Fibroblast of lung (primary cell): ENCODE data around the gene GALNT18. TPM values are rescaled to one million over a fixed set of nuclear protein-coding genes. Genes with fewer than 3 reads are reported as not detected.

Experiments
- DNase-seq, 2 donors: peaks; one replicate each; pipeline versions ENCODE4 v3.0.0 to v3.0.0-alpha.2; 2010; ENCODE audit warnings: low read depth in 2 of 2
- H2AFZ ChIP-seq: 2 replicates; pipeline ENCODE4 v1.5.1; 2012; ENCODE audit warnings: low read length, control low read depth, inconsistent platforms
- H3K27ac ChIP-seq: 2 replicates; pipeline ENCODE4 v1.5.1; 2011; ENCODE audit warnings: low read length, control low read depth; ENCODE audit not compliant: insufficient read depth
- H3K27me3 ChIP-seq: 2 replicates; pipeline ENCODE4 v1.5.1; 2011; ENCODE audit warnings: mild to moderate bottlenecking, low read length; ENCODE audit not compliant: control insufficient read depth, insufficient read depth
- H3K36me3 ChIP-seq: 2 replicates; pipeline ENCODE4 v1.5.1; 2011; ENCODE audit warnings: low read length; ENCODE audit not compliant: control insufficient read depth, insufficient read depth
- H3K4me1 ChIP-seq: 2 replicates; pipeline ENCODE4 v1.5.1; 2011; ENCODE audit warnings: low read length; ENCODE audit not compliant: control insufficient read depth, insufficient read depth; ENCODE audit errors: extremely low read depth
- H3K4me2 ChIP-seq: 2 replicates; pipeline ENCODE4 v1.5.1; 2011; ENCODE audit warnings: low read length, control low read depth; ENCODE audit not compliant: insufficient read depth; ENCODE audit errors: extremely low read depth
- H3K4me3 ChIP-seq, 4 experiments: fragments of 200-600 bp in 1 of 4; sonication (generic) in 1 of 4; replicated peaks in 1 of 4; 2 replicates each; pipeline ENCODE4 v1.5.1; 2011 to 2016; ENCODE audit warnings: low read length in 4 of 4, low read depth in 3 of 4, mild to moderate bottlenecking in 3 of 4, control low read depth in 2 of 4, inconsistent platforms in 1 of 4, mixed read lengths in 1 of 4; ENCODE audit not compliant: insufficient read depth in 1 of 4; ENCODE audit errors: control extremely low read depth in 1 of 4
- H3K79me2 ChIP-seq: 2 replicates; pipeline ENCODE4 v1.5.1; 2012; ENCODE audit warnings: mild to moderate bottlenecking, low read length, inconsistent platforms; ENCODE audit not compliant: control insufficient read depth, insufficient read depth
- H3K9ac ChIP-seq: 2 replicates; pipeline ENCODE4 v1.5.1; 2011; ENCODE audit warnings: mild to moderate bottlenecking, low read length, control low read depth; ENCODE audit not compliant: insufficient read depth
- H3K9me3 ChIP-seq: 2 replicates; pipeline ENCODE4 v1.5.1; 2012; ENCODE audit warnings: low read depth, low read length; ENCODE audit not compliant: control insufficient read depth, insufficient read depth
- H4K20me1 ChIP-seq: 2 replicates; pipeline ENCODE4 v1.5.1; 2011; ENCODE audit warnings: low read length; ENCODE audit not compliant: control insufficient read depth, insufficient read depth; ENCODE audit errors: extremely low read depth
- EZH2 ChIP-seq: IDR thresholded peaks from 2 replicates; pipeline ENCODE4 v1.5.1; 2012; ENCODE audit warnings: low read length, control low read depth, mild to moderate bottlenecking; ENCODE audit errors: missing control alignments
- polyA plus RNA-seq, 2 donors: library from polyadenylated mRNA; depleted of rRNA in 1 of 2; stranded (reverse) in 1 of 2; unstranded in 1 of 2; fragments of >200 nt; gene quantifications; 2 replicates each; pipeline ENCODE4 v1.2.1, GENCODE V29; 2011 to 2012; ENCODE audit warnings: missing spikeins in 1 of 2
- total RNA-seq: library from RNA; depleted of rRNA; stranded (reverse); fragments of >200 nt; gene quantifications from 2 replicates; pipeline ENCODE4 v1.2.1, GENCODE V29; 2014
- TF ChIP-seq, protein P1 (sequence below), 2 donors: IDR thresholded peaks in 1 of 2; conservative IDR thresholded peaks in 1 of 2; 1 replicate in 1 of 2; 2 replicates in 1 of 2; pipeline ENCODE4 v1.5.1; 2011 to 2012; ENCODE audit warnings: low read length in 2 of 2, control low read depth in 1 of 2, inconsistent platforms in 1 of 2, low read depth in 1 of 2, mild to moderate bottlenecking in 1 of 2

Gene GALNT18
- total and polyA plus RNA-seq, 2 donors (not counting 1 experiment from before 2014, with no cell fraction given), result 0.50 to 19.3 TPM

- Histone ChIP-seq H3K36me3 (no peaks in the 10 kb centered on the region), H4K20me1 (no peaks in the 10 kb centered on the region), H3K4me2 (no peak overlapping the region), H3K27me3 (no peaks in the 10 kb centered on the region), H3K9me3 (no peaks in the 10 kb centered on the region), H3K4me1 (no peaks in the 10 kb centered on the region), H3K4me3 (no peak overlapping the region), H3K79me2 (no peaks in the 10 kb centered on the region), H3K9ac (no peak overlapping the region), H2AFZ (no peak overlapping the region), H3K27ac (no peak overlapping the region)
- no peak for TF ChIP-seq EZH2
- TF ChIP-seq, protein P1, sequence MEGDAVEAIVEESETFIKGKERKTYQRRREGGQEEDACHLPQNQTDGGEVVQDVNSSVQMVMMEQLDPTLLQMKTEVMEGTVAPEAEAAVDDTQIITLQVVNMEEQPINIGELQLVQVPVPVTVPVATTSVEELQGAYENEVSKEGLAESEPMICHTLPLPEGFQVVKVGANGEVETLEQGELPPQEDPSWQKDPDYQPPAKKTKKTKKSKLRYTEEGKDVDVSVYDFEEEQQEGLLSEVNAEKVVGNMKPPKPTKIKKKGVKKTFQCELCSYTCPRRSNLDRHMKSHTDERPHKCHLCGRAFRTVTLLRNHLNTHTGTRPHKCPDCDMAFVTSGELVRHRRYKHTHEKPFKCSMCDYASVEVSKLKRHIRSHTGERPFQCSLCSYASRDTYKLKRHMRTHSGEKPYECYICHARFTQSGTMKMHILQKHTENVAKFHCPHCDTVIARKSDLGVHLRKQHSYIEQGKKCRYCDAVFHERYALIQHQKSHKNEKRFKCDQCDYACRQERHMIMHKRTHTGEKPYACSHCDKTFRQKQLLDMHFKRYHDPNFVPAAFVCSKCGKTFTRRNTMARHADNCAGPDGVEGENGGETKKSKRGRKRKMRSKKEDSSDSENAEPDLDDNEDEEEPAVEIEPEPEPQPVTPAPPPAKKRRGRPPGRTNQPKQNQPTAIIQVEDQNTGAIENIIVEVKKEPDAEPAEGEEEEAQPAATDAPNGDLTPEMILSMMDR (conservative IDR thresholded peaks at IDR 0.05 in 1 of 2, IDR thresholded peaks at IDR 0.05 in 1 of 2; ENCODE audit: low read depth in 1 of 2, low read length in 2 of 2), result no peak
- DNase-seq, result no peak
Measured at GRCh38 chr11:11290354-11290753, 331.5 kb downstream of the GALNT18 start.

DNA sequence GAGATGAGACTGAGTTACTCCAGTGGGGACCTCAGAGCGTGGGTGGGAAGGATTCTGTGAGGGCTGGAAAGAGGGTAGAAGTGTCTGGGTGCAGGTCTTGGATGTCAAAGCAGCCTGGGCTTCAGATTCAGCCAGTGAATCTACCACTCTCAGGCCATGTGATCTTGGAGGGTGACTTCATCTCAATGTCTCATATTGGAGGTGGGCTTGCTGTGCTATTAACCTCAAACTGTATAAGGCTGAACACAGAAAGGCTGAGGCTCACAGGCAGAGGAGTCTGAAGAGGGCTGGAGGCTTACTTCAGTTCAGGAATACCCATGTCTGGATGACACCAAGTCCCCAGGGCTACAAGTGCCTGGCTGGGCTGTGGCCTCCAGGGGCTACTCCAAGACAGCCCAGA is 332.1 kb downstream of the GALNT18 start:
- H3K36me3 ChIP-seq, result no peaks in the 10 kb centered on the region
- H3K27me3 ChIP-seq, result no peaks in the 10 kb centered on the region
- H3K4me3 ChIP-seq, result no peak overlapping the region
- H3K4me1 ChIP-seq, result no peaks in the 10 kb centered on the region
- no peak for DNase-seq
- H4K20me1 ChIP-seq, result no peaks in the 10 kb centered on the region
- no peaks in the 10 kb centered on the region for H3K9me3 ChIP-seq
- TF ChIP-seq EZH2, result no peak
- TF ChIP-seq, protein P1 (conservative IDR thresholded peaks at IDR 0.05 in 1 of 2, IDR thresholded peaks at IDR 0.05 in 1 of 2; ENCODE audit: low read depth in 1 of 2, low read length in 2 of 2), result no peak
- no peak overlapping the region for H2AFZ ChIP-seq
- H3K9ac ChIP-seq, result no peak overlapping the region
- H3K4me2 ChIP-seq, result no peak overlapping the region
- no peak overlapping the region for H3K27ac ChIP-seq
- no peaks in the 10 kb centered on the region for H3K79me2 ChIP-seq

DNA sequence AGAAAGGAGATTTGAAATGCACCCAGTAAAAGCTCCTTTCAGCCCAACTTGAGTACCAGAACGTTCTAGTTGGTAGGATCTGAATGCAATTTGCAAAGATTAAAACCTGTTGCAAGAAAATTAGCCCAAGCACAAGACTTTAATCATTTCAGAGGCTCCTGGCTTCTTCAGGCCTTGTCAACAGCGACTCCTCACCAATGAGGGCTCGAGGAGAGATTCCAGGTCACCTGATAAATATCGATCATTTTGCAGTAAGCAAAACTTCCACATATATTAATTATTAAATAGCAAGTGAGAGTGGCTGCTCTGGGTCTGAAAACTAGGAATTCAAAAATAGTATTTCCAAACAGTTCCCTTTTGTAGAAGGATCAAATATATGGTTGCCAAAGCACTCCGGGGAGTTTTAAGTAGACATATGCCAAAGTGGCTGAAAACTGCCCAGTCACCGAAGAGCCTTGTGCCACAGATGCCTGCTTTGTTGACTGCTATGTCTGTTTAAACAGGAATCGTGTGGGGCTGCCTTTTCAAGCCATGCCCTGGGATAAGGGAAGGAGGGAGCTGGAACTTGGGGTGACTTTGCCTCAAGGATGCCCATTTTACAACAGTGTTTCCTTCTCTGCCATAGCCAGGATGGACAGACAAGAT is 332.7 kb downstream of the GALNT18 start:
- Histone ChIP-seq H2AFZ (no peak overlapping the region), H4K20me1 (no peaks in the 10 kb centered on the region), H3K27ac (no peak overlapping the region), H3K9me3 (no peaks in the 10 kb centered on the region), H3K4me2 (no peak overlapping the region), H3K36me3 (no peaks in the 10 kb centered on the region), H3K79me2 (no peaks in the 10 kb centered on the region), H3K4me3 (no peak overlapping the region), H3K4me1 (no peaks in the 10 kb centered on the region), H3K27me3 (no peaks in the 10 kb centered on the region), H3K9ac (no peak overlapping the region)
- TF ChIP-seq EZH2, result no peak
- TF ChIP-seq, protein P1 (conservative IDR thresholded peaks at IDR 0.05 in 1 of 2, IDR thresholded peaks at IDR 0.05 in 1 of 2; ENCODE audit: low read depth in 1 of 2, low read length in 2 of 2), result no peak
- no peak for DNase-seq
